GM18873 (cell line): ENCODE data around the gene BBIP1.
A peak's percentile ranks its signal among the peaks of the same experiment; 100 is the strongest.

Source experiments
- ATAC-seq: cut with Tn5 transposase; IDR thresholded peaks from one replicate; pipeline ENCODE4 v1.9.1; 2021; ENCODE audit warnings: mild to moderate bottlenecking, moderate library complexity, moderate number of reproducible peaks; ENCODE audit not compliant: unreplicated experiment, low FRiP score

Gene BBIP1

GRCh38 chr10:110887560-110887959 lies 31.4 kb downstream of the BBIP1 start:
- no peak for ATAC-seq

GRCh38 chr10:110885932-110886674 lies 32.9 kb downstream of the BBIP1 start:
- no peak for ATAC-seq

- no peak for ATAC-seq
Measured at GRCh38 chr10:110883924-110884323, 35.1 kb downstream of the BBIP1 start.

- ATAC-seq = no peak
Measured at GRCh38 chr10:110881905-110882304, 37.1 kb downstream of the BBIP1 start.

- ATAC-seq = no peak
Measured at GRCh38 chr10:110881247-110881646, 37.7 kb downstream of the BBIP1 start.

- no peak for ATAC-seq
Measured at GRCh38 chr10:110880012-110880411, 39.0 kb downstream of the BBIP1 start.

GRCh38 chr10:110876788-110877187 lies 42.2 kb downstream of the BBIP1 start:
- ATAC-seq = no peak

GRCh38 chr10:110876000-110876399 lies 43.0 kb downstream of the BBIP1 start:
- ATAC-seq = no peak

- ATAC-seq = no peak
Measured at GRCh38 chr10:110873951-110874350, 45.0 kb downstream of the BBIP1 start.

- ATAC-seq = no peak
Measured at GRCh38 chr10:110872984-110873923, 45.7 kb downstream of the BBIP1 start.

- peak; percentile 27 for ATAC-seq
Measured at GRCh38 chr10:110872145-110872983, 46.6 kb downstream of the BBIP1 start.

- peak; percentile 75 for ATAC-seq
Measured at GRCh38 chr10:110871298-110872084, 47.5 kb downstream of the BBIP1 start, which contains the start of gene PDCD4. PDCD4 (plus strand) TSS chr10:110871928; CDS start chr10:110876028, 4,100 bp downstream.

GRCh38 chr10:110870823-110871297 lies 48.1 kb downstream of the BBIP1 start:
- no peak for ATAC-seq

GRCh38 chr10:110868981-110869380 lies 50.0 kb downstream of the BBIP1 start:
- no peak for ATAC-seq

- ATAC-seq = peak; percentile 0
Measured at GRCh38 chr10:110867807-110868465, 51.0 kb downstream of the BBIP1 start.

- ATAC-seq = peak; percentile 27
Measured at GRCh38 chr10:110867011-110867806, 51.8 kb downstream of the BBIP1 start.

- ATAC-seq = no peak
Measured at GRCh38 chr10:110865809-110866482, 53.0 kb downstream of the BBIP1 start.
